ENCODE data around the gene GBP1.
"Not testable (repeated sequence)": the region's sequence is repeated elsewhere in the genome, so short reads cannot be mapped to it uniquely, and the experiment has no call there.

The GBP1 gene, protein sequence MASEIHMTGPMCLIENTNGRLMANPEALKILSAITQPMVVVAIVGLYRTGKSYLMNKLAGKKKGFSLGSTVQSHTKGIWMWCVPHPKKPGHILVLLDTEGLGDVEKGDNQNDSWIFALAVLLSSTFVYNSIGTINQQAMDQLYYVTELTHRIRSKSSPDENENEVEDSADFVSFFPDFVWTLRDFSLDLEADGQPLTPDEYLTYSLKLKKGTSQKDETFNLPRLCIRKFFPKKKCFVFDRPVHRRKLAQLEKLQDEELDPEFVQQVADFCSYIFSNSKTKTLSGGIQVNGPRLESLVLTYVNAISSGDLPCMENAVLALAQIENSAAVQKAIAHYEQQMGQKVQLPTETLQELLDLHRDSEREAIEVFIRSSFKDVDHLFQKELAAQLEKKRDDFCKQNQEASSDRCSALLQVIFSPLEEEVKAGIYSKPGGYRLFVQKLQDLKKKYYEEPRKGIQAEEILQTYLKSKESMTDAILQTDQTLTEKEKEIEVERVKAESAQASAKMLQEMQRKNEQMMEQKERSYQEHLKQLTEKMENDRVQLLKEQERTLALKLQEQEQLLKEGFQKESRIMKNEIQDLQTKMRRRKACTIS

DNA sequence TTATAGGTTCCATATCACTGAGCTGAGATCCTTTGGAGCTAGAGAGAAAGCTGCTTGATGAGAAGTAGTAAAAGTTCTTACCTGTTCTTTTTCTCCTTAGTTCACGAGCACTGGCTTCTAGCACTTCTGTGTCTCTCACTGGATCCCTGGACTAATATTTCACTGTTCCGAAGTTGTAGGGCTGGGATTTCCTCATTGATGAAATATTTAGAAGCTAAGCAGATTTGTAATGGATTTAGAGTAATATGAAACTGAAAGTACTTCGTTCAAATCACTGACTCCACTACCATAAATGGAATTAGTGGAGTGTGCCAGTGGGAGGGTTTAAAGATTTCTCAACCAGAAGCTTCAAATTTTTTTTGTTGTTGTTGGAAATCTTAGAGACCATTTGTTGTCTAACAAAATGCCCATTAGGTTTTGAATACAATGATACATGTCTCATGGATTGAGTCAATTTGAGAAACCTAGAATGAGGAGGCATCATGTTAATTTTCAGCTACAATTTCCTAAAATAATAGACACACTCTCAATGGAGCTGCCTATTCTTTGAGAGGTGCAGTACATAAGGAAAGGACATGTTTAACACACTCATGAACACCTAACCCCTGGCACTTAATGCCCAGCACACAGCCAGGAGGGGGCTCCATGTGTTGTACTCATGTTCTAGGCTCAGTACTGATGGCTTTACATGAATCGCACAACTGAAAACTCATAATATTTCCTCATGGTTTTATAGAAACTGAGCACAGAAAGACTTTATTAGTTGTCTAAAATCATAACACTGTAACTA, at the start of gene GBP1:
Gene GBP1, minus strand, starts transcription at position 130 of the 790 bp plus-strand sequence. CDS start 1,974 bp downstream, outside the sequence.
- peak; percentile 87 for DNase-seq (ENCODE audit: low read depth)

DNA sequence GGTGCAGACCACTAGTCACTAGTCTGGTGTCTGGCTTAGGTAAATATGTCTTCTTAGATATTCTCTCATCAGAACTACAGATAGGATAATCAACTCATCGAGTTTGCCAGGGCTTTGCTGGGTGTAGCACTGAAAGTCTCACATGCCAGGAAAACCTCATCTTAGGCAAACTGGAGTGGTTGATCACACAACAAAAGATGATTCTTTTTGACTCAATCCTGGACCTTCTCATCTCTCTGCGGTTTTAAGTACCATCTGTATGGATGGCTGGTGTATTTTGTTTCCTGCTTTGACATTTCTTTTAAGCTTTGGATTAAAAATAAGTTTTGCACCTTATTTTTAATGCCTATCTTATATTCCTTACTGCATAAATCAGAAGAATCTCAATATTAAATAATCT, 49.7 kb upstream of the GBP1 start:
- no peak for DNase-seq (ENCODE audit: low read depth)

DNA sequence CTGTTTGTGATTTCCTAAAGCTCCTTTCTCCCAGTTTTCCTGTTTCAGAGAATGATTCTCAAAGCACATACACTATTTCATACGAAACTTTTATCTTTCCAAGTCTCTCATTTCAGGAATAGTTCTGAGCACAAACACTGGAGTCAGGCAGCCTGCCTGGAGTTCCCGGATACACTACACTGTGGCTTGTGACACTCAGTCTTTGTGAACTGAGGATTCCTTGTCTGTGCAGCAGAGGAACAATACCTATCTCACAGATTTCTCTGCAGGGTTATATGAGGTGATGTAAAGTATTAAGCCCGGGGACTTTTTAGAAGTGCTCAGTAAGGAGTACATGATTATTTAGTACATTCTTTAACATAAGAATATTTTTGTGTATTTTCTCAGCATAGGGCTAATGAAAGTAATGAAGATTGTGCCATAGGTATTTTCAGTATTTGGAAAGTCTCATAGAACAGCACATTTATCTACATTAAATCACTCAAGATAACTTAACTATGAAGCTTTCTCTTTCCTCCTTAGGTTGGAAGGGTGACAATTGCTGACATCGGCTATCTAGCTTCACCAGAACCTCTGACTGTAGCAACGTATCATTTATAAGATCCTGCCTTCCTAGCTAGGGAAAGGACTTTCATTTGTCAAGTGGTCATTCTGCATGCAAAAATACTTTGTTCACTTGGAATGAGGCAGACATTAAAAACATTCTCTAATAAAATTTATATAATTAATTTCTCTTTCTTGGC, 48.0 kb upstream of the GBP1 start:
- no peak for DNase-seq (ENCODE audit: low read depth)

GRCh38 chr1:89104687-89105086, 39.7 kb upstream of the GBP1 start:
- no peak for DNase-seq (ENCODE audit: low read depth)

- DNase-seq (ENCODE audit: low read depth): peak; percentile 52
Observed at GRCh38 chr1:89104147-89104546, 39.1 kb upstream of the GBP1 start.

DNA sequence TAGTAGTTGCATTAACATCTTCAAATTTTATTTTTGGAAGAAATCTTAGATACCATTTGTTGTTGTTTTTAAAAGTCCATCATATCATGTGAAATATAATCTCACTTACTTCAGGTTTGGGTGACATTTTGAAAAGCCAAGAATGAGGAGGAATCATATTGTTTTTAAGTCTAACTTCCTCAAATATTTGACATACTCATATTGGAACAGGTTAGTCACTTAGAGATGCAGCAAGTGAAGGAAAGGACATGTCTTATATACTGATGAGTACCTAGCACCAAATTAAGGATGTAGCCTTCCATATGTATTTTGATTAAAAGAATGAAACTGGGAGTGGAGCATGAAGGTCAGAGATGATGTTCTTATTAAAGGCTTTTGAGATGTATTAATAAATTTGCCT, 37.0 kb upstream of the GBP1 start:
- DNase-seq (ENCODE audit: low read depth): no peak

DNA sequence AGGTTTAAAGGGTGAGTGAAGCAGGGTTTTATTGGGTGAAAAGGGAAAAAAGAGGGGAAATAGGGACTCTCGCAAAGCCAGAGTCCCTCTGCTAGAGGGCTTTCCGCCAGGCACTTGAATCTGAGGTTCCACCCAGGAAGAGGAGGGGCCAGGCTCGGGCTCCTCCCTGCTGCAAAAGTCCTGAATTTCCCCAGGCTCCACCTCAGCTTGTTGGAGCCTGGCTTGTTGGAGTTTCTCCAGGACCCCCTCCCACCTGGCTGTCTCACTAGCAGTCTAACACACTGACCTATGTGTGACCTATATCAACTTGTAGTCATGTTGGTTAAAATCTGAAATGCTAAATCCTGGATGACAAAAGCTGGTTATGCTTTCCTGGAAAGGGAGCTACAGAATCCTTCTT, 35.4 kb upstream of the GBP1 start:
- no peak for DNase-seq (ENCODE audit: low read depth)

- DNase-seq (ENCODE audit: low read depth): no peak
Observed at GRCh38 chr1:89098857-89099256, 33.8 kb upstream of the GBP1 start.

DNA sequence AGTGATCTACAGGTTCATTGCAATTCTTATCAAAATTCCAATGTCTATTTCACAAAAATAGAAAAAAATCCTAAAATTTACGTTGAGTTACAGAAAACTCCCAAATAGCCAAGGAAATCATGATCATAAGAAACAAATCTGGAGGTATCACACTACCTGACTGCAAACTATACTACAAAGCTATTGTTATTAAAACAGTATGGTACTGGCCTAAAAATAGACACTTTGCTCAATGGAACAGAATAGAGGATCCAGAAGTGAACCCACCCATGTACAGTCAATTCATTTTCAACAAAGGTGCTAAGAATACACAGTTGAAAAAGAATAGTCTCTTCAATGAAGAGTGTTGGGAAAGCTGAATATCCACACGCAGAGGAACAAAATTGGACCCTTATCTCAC, 30.7 kb upstream of the GBP1 start:
- DNase-seq (ENCODE audit: low read depth): no peak

- DNase-seq (ENCODE audit: low read depth): peak; percentile 6
Observed at GRCh38 chr1:89089962-89090361, 25.0 kb upstream of the GBP1 start.

GRCh38 chr1:89088572-89088971, 23.6 kb upstream of the GBP1 start:
- no peak for DNase-seq (ENCODE audit: low read depth)

DNA sequence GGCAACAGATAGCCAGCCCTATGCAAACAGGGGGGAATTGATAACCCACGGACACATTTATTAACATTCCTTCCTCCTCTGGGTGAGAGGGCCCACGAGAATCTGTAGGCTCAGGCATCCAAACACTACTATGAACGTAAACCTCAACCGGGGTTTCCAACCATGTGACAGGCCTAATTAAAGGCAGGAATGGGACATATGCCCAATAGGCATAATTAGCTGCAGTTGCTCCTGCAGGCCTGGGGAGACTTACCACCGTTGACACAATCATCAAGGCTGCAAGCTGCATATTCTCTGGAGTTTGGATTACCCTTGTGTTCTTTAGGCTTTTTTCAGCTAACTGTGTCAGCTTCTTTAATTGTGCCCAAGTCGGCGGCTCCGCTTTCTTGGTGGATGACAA, 22.2 kb upstream of the GBP1 start:
- DNase-seq (ENCODE audit: low read depth): peak; percentile 19

DNA sequence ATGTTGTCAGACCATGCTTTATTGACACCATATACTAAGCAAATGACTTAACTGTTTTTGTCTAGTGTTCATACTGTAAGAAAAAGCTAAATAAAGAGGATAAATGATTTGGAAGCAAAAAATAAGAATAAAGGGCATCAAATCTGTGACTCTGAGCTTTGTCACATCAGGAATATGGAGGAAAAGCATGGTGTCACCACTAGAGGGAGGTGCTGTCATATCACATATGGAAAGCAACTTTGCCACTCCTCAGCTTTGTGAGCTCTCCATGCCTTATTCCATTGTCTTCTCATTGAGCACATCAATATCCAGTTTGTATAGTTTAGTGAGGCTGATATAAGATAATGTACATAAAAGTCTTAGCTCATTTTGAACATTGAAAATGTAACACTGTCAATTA, 20.8 kb upstream of the GBP1 start:
- DNase-seq (ENCODE audit: low read depth): peak; percentile 58

DNA sequence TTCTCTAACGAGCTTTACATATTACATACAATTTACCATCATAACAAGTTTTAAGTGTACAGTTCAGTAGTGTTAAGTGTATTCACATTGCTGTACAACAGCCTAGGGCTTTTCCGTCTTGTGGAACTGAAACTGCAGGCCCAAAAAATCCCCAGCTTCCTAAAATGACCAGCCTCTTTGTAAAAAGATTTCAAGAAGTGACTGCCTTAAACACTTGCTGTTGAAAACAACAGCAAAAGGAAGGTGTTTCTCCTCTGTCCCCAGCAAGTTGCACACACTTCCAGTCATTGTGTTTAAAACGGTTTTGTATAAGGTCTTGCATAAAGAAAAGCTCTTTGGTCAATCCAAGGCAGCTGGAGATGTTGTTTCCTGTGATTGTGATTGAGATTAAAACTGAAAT, 16.0 kb upstream of the GBP1 start:
- no peak for DNase-seq (ENCODE audit: low read depth)

GRCh38 chr1:89080068-89080467, 15.1 kb upstream of the GBP1 start:
- DNase-seq (ENCODE audit: low read depth): not testable (repeated sequence)

GRCh38 chr1:89072466-89073065, 7.6 kb upstream of the GBP1 start:
- DNase-seq (ENCODE audit: low read depth): not testable (repeated sequence)

GRCh38 chr1:89070509-89070908, 5.5 kb upstream of the GBP1 start:
- DNase-seq (ENCODE audit: low read depth): no peak

DNA sequence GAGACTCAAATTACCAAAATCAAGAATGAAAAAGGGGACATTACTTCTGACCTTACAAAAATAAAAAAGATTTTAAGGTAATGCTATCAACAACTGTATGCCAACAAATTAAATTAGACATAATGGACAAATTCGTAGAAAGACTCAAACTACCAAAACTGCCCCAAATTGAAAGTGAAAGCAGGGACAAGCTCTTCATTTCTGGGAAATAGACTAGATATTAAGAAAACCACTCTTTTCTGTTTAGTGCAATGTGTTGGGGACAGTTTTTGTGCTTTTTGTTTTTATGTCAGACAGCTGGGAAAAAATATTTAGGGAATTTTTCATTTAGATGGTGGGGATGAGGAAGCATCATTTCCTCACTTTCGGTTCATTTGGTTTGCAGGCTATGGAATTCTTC, 4.9 kb upstream of the GBP1 start:
- DNase-seq (ENCODE audit: low read depth): peak; percentile 13

- peak; percentile 87 for DNase-seq (ENCODE audit: low read depth)
Observed at GRCh38 chr1:89068291-89068690, 3.3 kb upstream of the GBP1 start.

GRCh38 chr1:89064632-89065031, 376 bp downstream of the GBP1 start:
- DNase-seq (ENCODE audit: low read depth): peak; percentile 25

DNA sequence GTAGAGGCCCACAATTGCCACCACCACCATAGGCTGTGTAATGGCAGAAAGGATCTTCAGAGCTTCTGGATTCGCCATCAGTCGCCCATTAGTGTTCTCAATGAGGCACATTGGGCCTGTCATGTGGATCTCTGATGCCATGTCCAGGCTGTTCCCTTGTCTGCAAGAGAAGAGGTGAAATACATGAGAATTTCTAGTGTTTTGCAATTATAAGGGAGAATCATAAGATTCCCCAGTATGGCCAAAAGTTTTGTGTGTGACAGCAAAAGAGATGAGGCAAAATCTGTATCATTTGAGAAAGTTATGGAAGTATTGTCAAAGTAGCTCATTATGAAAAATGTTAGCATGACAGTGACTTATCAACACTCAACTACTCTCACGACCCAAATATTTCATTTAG, 1.9 kb downstream of the GBP1 start:
- DNase-seq (ENCODE audit: low read depth): no peak

GRCh38 chr1:89060091-89060490, 4.9 kb downstream of the GBP1 start:
- no peak for DNase-seq (ENCODE audit: low read depth)

All from EH (cell line).